A549 (cell line): ENCODE measurements around the gene TPD52L1.
"Not testable (repeated sequence)": the region's sequence is repeated elsewhere in the genome, so short reads cannot be mapped to it uniquely, and the experiment has no call there.

ENCODE experiments used
- CBX2 ChIP-seq: fragments of 200-600 bp; sonication (generic); IDR thresholded peaks from 2 replicates; pipeline ENCODE4 v1.6.1; 2016; ENCODE audit warnings: low read depth, mild to moderate bottlenecking, borderline replicate concordance
- CBX8 ChIP-seq: fragments of 200-600 bp; sonication (generic); IDR thresholded peaks from 2 replicates; pipeline ENCODE4 v1.6.1; 2016
- CTCF ChIP-seq: fragments of >200 bp; sonication (Bioruptor Twin); formaldehyde crosslinking; IDR thresholded peaks from 3 replicates; pipeline ENCODE4 v1.5.1; 2016
- EHF ChIP-seq: fragments of 250-450 bp; sonication (Bioruptor Pico); IDR thresholded peaks from 2 replicates; pipeline ENCODE4 v1.5.0; 2020; ENCODE audit warnings: mild to moderate bottlenecking
- JUN ChIP-seq, 2 experiments: fragments of >200 bp; sonication (Bioruptor Twin); formaldehyde crosslinking; IDR thresholded peaks; 2 replicates in 1 of 2; 3 replicates in 1 of 2; pipeline ENCODE4 v1.6.1; 2016 to 2017
- MAX ChIP-seq: IDR thresholded peaks from 2 replicates; pipeline ENCODE4 v1.6.1; 2012
- NPAS2 ChIP-seq: fragments of 250-450 bp; sonication (Bioruptor Pico); IDR thresholded peaks from 2 replicates; pipeline ENCODE4 v1.8.0; 2022; ENCODE audit warnings: mild to moderate bottlenecking, moderate library complexity, borderline replicate concordance
- POLR2A ChIP-seq: IDR thresholded peaks from 2 replicates; pipeline ENCODE4 v1.6.1; 2012; ENCODE audit warnings: mild to moderate bottlenecking, low read length
- RCOR1 ChIP-seq: fragments of 150-350 bp; IDR thresholded peaks from 2 replicates; pipeline ENCODE4 v1.6.1; 2014; ENCODE audit warnings: antibody characterized with exemption, low read length, low read depth

DNA sequence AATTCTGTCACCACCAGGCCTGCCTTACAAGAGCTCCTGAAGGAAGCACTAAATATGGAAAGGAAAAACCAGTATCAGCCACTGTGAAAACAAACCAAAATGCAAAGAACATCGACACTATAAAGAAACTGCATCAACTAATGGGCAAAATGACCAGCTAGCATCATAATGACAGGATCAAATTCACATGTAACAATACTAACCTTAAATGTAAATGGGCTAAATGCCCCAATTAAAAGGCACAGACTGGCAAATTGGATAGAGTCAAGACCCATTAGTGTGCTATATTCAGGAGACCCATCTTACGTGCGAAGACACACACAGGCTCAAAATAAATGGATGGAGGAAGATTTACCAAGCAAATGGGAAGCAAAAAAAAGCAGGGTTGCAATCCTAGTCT, 128.9 kb downstream of the TPD52L1 start:
- TF ChIP-seq MAX; EHF (CRISPR knock-in tag); JUN (IDR thresholded peaks at IDR 0.05); CTCF; CBX8; RCOR1; NPAS2 (CRISPR knock-in tag); POLR2A; CBX2: not testable (repeated sequence)
